Measurements from ENCODE around the gene DLL1. TPM values are rescaled to one million over a fixed set of nuclear protein-coding genes. Genes with fewer than 3 reads are reported as not detected.

DLL1 gene
- total RNA-seq, 1 experiment from 2014 or later: not detected

DNA sequence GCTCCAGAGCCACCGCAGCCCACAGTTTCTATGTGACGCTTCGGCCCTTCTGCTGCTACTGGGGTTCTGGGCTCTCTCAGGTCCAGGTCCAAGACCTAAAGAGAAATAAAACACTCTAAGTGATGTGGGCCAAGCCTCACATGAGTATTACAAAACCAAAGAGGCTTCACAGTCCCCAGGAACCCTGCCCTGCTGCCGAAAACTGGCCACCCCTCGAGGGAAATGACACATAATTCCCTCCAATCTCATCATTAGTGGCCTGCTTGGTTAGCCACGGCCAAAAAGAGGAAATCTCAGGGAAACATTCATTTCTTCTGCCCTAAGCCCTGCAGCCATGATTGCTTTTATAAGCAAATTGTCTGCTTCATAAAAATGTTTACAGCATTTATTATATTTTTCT is 32.5 kb downstream of the DLL1 start:
- H3K27me3 ChIP-seq (ENCODE audit: insufficient read depth, low read depth): peaks cover 93% of the 10 kb centered on the region
- intact Hi-C loops (cut with micrococcal nuclease; ENCODE audit: unreplicated experiment): no loop called here
- ChIA-PET POLR2A (ENCODE audit: unreplicated experiment) (no interaction called here), CTCF (no interaction called here)
- BruUV-seq (replicated peaks): no TSS peak
- TF ChIP-seq, protein P1, sequence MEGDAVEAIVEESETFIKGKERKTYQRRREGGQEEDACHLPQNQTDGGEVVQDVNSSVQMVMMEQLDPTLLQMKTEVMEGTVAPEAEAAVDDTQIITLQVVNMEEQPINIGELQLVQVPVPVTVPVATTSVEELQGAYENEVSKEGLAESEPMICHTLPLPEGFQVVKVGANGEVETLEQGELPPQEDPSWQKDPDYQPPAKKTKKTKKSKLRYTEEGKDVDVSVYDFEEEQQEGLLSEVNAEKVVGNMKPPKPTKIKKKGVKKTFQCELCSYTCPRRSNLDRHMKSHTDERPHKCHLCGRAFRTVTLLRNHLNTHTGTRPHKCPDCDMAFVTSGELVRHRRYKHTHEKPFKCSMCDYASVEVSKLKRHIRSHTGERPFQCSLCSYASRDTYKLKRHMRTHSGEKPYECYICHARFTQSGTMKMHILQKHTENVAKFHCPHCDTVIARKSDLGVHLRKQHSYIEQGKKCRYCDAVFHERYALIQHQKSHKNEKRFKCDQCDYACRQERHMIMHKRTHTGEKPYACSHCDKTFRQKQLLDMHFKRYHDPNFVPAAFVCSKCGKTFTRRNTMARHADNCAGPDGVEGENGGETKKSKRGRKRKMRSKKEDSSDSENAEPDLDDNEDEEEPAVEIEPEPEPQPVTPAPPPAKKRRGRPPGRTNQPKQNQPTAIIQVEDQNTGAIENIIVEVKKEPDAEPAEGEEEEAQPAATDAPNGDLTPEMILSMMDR (conservative IDR thresholded peaks at IDR 0.05): no peak
- no peak for TF ChIP-seq EZH2 (IDR thresholded peaks at IDR 0.05; ENCODE audit: low read depth)
- no peaks in the 10 kb centered on the region for H3K79me2 ChIP-seq (ENCODE audit: low read depth)
- no peaks in the 10 kb centered on the region for H3K9me2 ChIP-seq (ENCODE audit: insufficient read depth)
- no peak overlapping the region for H3K4me3 ChIP-seq
- H4K20me1 ChIP-seq (ENCODE audit: insufficient read depth): no peaks in the 10 kb centered on the region
- no peaks in the 10 kb centered on the region for H3F3A ChIP-seq (ENCODE audit: insufficient read depth, low read depth)
- H3K9me3 ChIP-seq (ENCODE audit: insufficient read depth, low read depth): no peaks in the 10 kb centered on the region
- H2AFZ ChIP-seq: no peak overlapping the region
- H3K27ac ChIP-seq: no peak overlapping the region
- DNase-seq: no peak
- H3K36me3 ChIP-seq (ENCODE audit: low read depth): no peaks in the 10 kb centered on the region
- no peaks in the 10 kb centered on the region for H3K4me1 ChIP-seq (replicated peaks; ENCODE audit: insufficient read depth)
- no peak overlapping the region for H3K4me2 ChIP-seq

DNA sequence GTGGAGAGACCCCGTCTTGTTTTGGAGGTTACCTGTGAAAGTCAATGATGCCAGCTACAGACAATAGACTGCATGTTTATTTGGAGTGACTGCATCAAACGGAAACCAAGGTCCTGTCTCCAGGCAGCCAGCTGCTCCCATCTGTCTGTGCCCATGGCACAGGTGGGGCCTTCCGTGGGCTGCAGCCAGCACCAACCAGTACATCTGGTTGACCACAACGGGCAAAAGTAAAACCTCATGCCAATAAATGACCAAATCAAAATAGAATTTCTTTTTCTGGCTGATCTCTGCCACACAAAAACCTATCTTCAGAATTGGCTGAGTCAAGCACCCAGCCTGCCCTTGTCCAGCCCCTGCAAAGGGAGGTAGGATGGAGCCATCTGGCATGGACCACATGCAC is 33.5 kb downstream of the DLL1 start:
- Histone ChIP-seq H3K9me3 (ENCODE audit: insufficient read depth, low read depth) (no peaks in the 10 kb centered on the region), H4K20me1 (ENCODE audit: insufficient read depth) (no peaks in the 10 kb centered on the region), H3K9me2 (ENCODE audit: insufficient read depth) (no peaks in the 10 kb centered on the region), H3F3A (ENCODE audit: insufficient read depth, low read depth) (no peaks in the 10 kb centered on the region), H3K4me3 (no peak overlapping the region), H3K4me2 (no peak overlapping the region), H3K4me1 (replicated peaks; ENCODE audit: insufficient read depth) (no peaks in the 10 kb centered on the region), H3K36me3 (ENCODE audit: low read depth) (no peaks in the 10 kb centered on the region), H2AFZ (no peak overlapping the region), H3K79me2 (ENCODE audit: low read depth) (no peaks in the 10 kb centered on the region), H3K27me3 (ENCODE audit: insufficient read depth, low read depth) (peaks cover 92% of the 10 kb centered on the region), H3K27ac (no peak overlapping the region)
- intact Hi-C loops (cut with micrococcal nuclease; ENCODE audit: unreplicated experiment): no loop called here
- TF ChIP-seq, protein P1 (conservative IDR thresholded peaks at IDR 0.05): no peak
- TF ChIP-seq EZH2 (IDR thresholded peaks at IDR 0.05; ENCODE audit: low read depth): no peak
- POLR2A ChIA-PET (ENCODE audit: unreplicated experiment): no interaction called here
- no TSS peak for BruUV-seq (replicated peaks)
- no peak for DNase-seq
- CTCF ChIA-PET: no interaction called here

GRCh38 chr6:170256641-170257040 is 34.2 kb downstream of the DLL1 start:
- Histone ChIP-seq H2AFZ (no peak overlapping the region), H3K4me1 (replicated peaks; ENCODE audit: insufficient read depth) (no peaks in the 10 kb centered on the region), H3K36me3 (ENCODE audit: low read depth) (no peaks in the 10 kb centered on the region), H3F3A (ENCODE audit: insufficient read depth, low read depth) (no peaks in the 10 kb centered on the region), H4K20me1 (ENCODE audit: insufficient read depth) (no peaks in the 10 kb centered on the region), H3K9me2 (ENCODE audit: insufficient read depth) (no peaks in the 10 kb centered on the region), H3K27ac (no peak overlapping the region), H3K4me2 (no peak overlapping the region), H3K4me3 (no peak overlapping the region), H3K27me3 (ENCODE audit: insufficient read depth, low read depth) (peaks cover 92% of the 10 kb centered on the region), H3K79me2 (ENCODE audit: low read depth) (no peaks in the 10 kb centered on the region), H3K9me3 (ENCODE audit: insufficient read depth, low read depth) (no peaks in the 10 kb centered on the region)
- intact Hi-C loops (cut with micrococcal nuclease; ENCODE audit: unreplicated experiment): no loop called here
- DNase-seq: no peak
- BruUV-seq (replicated peaks): no TSS peak
- ChIA-PET CTCF (no interaction called here), POLR2A (ENCODE audit: unreplicated experiment) (no interaction called here)
- TF ChIP-seq, protein P1 (conservative IDR thresholded peaks at IDR 0.05): no peak
- TF ChIP-seq EZH2 (IDR thresholded peaks at IDR 0.05; ENCODE audit: low read depth): no peak

Measured in PC-9 (cell line).